Osteoblast (primary cell): ENCODE data around the gene HYAL1. TPM values are rescaled to one million over a fixed set of nuclear protein-coding genes. Genes with fewer than 3 reads are reported as not detected.
"Not testable (repeated sequence)": the region's sequence is repeated elsewhere in the genome, so short reads cannot be mapped to it uniquely, and the experiment has no call there.

Experiments
- DNase-seq: peaks from one replicate; pipeline ENCODE4 v3.0.0; 2011; ENCODE audit warnings: low spot score, mixed read lengths; ENCODE audit not compliant: insufficient read length; ENCODE audit errors: missing footprints
- H2AFZ ChIP-seq: 2 replicates; pipeline ENCODE4 v1.6.0; 2011; ENCODE audit warnings: mild to moderate bottlenecking, low read length
- H3K27ac ChIP-seq: 2 replicates; pipeline ENCODE4 v1.5.1; 2011; ENCODE audit warnings: mild to moderate bottlenecking, low read depth, low read length, moderate library complexity
- H3K27me3 ChIP-seq: 2 replicates; pipeline ENCODE4 v1.6.0; 2012; ENCODE audit warnings: mild to moderate bottlenecking, control low read depth, inconsistent platforms, low read length, moderate library complexity; ENCODE audit not compliant: insufficient read depth
- H3K36me3 ChIP-seq: 2 replicates; pipeline ENCODE4 v1.5.1; 2011; ENCODE audit warnings: mild to moderate bottlenecking, low read length, control low read depth, moderate library complexity; ENCODE audit not compliant: insufficient read depth
- H3K4me1 ChIP-seq: 2 replicates; pipeline ENCODE4 v1.5.1; 2011; ENCODE audit warnings: mild to moderate bottlenecking, low read length, control low read depth, moderate library complexity; ENCODE audit not compliant: insufficient read depth
- H3K4me2 ChIP-seq: 2 replicates; pipeline ENCODE4 v1.6.0; 2011; ENCODE audit warnings: mild to moderate bottlenecking, low read length; ENCODE audit not compliant: insufficient read depth
- H3K4me3 ChIP-seq: fragments of 200-600 bp; sonication (generic); 3 replicates; pipeline ENCODE4 v1.5.1; 2012; ENCODE audit warnings: mild to moderate bottlenecking, low read length, inconsistent platforms; ENCODE audit not compliant: insufficient read depth
- H3K79me2 ChIP-seq: 2 replicates; pipeline ENCODE4 v1.6.0; 2012; ENCODE audit warnings: mild to moderate bottlenecking, low read length, control low read depth, inconsistent platforms; ENCODE audit not compliant: insufficient read depth
- H3K9me3 ChIP-seq: 2 replicates; pipeline ENCODE4 v1.5.1; 2011; ENCODE audit warnings: low read depth, low read length, control low read depth
- H4K20me1 ChIP-seq: 2 replicates; pipeline ENCODE4 v1.6.0; 2012; ENCODE audit warnings: mild to moderate bottlenecking, low read length, control low read depth; ENCODE audit not compliant: insufficient read depth
- total RNA-seq: library from RNA; depleted of rRNA; stranded (reverse); fragments of >200 nt; gene quantifications from 2 replicates; pipeline ENCODE4 v1.2.3, GENCODE V29; 2012
- TF ChIP-seq, protein P1 (sequence below): IDR thresholded peaks from 2 replicates; pipeline ENCODE4 v1.5.1; 2011; ENCODE audit warnings: mild to moderate bottlenecking, low read depth, low read length, moderate library complexity; ENCODE audit errors: extremely low read depth

HYAL1 gene
- total RNA-seq, 1 donor, result under 0.01 TPM

- Histone ChIP-seq H3K27me3 (no peaks in the 10 kb centered on the region), H3K36me3 (no peaks in the 10 kb centered on the region), H3K9me3 (no peaks in the 10 kb centered on the region), H3K27ac (peak overlapping the region; percentile 40), H3K4me3 (no peak overlapping the region), H4K20me1 (no peaks in the 10 kb centered on the region), H3K4me1 (peaks cover 50% of the 10 kb centered on the region), H2AFZ (no peak overlapping the region), H3K4me2 (no peak overlapping the region), H3K79me2 (no peaks in the 10 kb centered on the region)
- DNase-seq, result peak; percentile 85
- TF ChIP-seq, protein P1, sequence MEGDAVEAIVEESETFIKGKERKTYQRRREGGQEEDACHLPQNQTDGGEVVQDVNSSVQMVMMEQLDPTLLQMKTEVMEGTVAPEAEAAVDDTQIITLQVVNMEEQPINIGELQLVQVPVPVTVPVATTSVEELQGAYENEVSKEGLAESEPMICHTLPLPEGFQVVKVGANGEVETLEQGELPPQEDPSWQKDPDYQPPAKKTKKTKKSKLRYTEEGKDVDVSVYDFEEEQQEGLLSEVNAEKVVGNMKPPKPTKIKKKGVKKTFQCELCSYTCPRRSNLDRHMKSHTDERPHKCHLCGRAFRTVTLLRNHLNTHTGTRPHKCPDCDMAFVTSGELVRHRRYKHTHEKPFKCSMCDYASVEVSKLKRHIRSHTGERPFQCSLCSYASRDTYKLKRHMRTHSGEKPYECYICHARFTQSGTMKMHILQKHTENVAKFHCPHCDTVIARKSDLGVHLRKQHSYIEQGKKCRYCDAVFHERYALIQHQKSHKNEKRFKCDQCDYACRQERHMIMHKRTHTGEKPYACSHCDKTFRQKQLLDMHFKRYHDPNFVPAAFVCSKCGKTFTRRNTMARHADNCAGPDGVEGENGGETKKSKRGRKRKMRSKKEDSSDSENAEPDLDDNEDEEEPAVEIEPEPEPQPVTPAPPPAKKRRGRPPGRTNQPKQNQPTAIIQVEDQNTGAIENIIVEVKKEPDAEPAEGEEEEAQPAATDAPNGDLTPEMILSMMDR, result no peak
These were observed 38.3 kb downstream of the HYAL1 start for GRCh38 chr3:50264964-50265485.

DNA sequence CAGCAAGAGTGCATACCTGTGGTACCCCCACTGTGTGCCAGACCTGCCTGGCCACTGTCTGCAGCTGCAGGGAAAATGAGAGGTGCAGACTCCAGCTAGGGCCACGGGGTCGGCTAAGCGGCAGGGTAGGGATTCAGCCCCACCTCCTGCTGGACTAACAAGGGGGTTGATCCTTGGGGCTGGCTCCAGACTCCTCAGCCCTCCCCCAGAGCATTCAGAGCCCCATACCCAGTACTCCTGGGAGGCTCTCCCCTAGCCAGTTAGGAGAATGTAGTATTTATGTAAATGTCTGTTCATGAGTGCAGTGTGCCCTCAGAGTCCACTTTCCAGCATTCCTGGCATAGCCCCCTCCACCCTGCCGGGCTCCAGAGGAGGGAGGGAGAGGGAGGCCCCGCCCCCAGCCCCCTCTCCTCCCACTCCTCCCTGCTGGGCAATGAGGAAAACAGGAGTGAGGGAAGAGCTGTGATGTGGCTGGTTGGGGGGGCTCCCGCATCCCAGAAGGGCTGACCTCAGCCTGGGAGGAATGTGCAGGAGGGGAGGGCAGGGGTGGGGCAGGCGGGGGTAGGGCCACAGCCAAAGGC lies 38.9 kb downstream of the HYAL1 start:
- no peaks in the 10 kb centered on the region for H3K9me3 ChIP-seq
- no peaks in the 10 kb centered on the region for H4K20me1 ChIP-seq
- DNase-seq, result peak; percentile 99
- H3K27me3 ChIP-seq, result no peaks in the 10 kb centered on the region
- TF ChIP-seq, protein P1, result no peak
- H3K79me2 ChIP-seq, result no peaks in the 10 kb centered on the region
- H3K4me3 ChIP-seq, result peak overlapping the region; percentile 11
- H3K27ac ChIP-seq, result peak overlapping the region; percentile 54
- peaks cover 48% of the 10 kb centered on the region for H3K4me1 ChIP-seq
- peaks cover 3% of the 10 kb centered on the region for H3K36me3 ChIP-seq
- no peak overlapping the region for H2AFZ ChIP-seq
- peak overlapping the region; percentile 57 for H3K4me2 ChIP-seq

- Histone ChIP-seq H3K79me2 (no peaks in the 10 kb centered on the region), H3K27ac (peak overlapping the region; percentile 54), H3K36me3 (peaks cover 9% of the 10 kb centered on the region), H3K27me3 (no peaks in the 10 kb centered on the region), H4K20me1 (no peaks in the 10 kb centered on the region), H3K4me2 (peak overlapping the region; percentile 57), H3K4me3 (peak overlapping the region; percentile 11), H3K4me1 (peaks cover 41% of the 10 kb centered on the region), H3K9me3 (no peaks in the 10 kb centered on the region), H2AFZ (no peak overlapping the region)
- DNase-seq, result peak; percentile 95
- TF ChIP-seq, protein P1, result no peak
These were observed 39.6 kb downstream of the HYAL1 start for GRCh38 chr3:50263478-50264382.

- Histone ChIP-seq H3K27me3 (no peaks in the 10 kb centered on the region), H3K4me1 (peaks cover 33% of the 10 kb centered on the region), H3K27ac (no peak overlapping the region), H2AFZ (no peak overlapping the region), H3K9me3 (no peaks in the 10 kb centered on the region), H3K4me2 (no peak overlapping the region), H3K79me2 (peaks cover 6% of the 10 kb centered on the region), H3K36me3 (peaks cover 19% of the 10 kb centered on the region), H3K4me3 (no peak overlapping the region), H4K20me1 (no peaks in the 10 kb centered on the region)
- peak; percentile 72 for DNase-seq
- TF ChIP-seq, protein P1, result no peak
These were observed 40.6 kb downstream of the HYAL1 start for GRCh38 chr3:50262778-50263177.

- H3K36me3 ChIP-seq, result peaks cover 23% of the 10 kb centered on the region
- H3K79me2 ChIP-seq, H3K4me3 ChIP-seq, H3K27me3 ChIP-seq, DNase-seq, H3K27ac ChIP-seq, H2AFZ ChIP-seq, H3K4me2 ChIP-seq, H4K20me1 ChIP-seq, H3K9me3 ChIP-seq: not testable (repeated sequence)
- H3K4me1 ChIP-seq, result peaks cover 30% of the 10 kb centered on the region
These were observed 41.2 kb downstream of the HYAL1 start for GRCh38 chr3:50262200-50262599.
